Mucosa of rectum (tissue), 2 donors: ENCODE measurements around the gene OR10P1.
"Not testable (repeated sequence)": the region's sequence is repeated elsewhere in the genome, so short reads cannot be mapped to it uniquely, and the experiment has no call there.

Experiments
- H3K27ac ChIP-seq, 2 donors: one replicate each; pipeline ENCODE4 v1.7.0; 2013; ENCODE audit warnings: inconsistent platforms in 2 of 2, low read depth in 2 of 2, low read length in 2 of 2
- H3K27me3 ChIP-seq, 2 donors: one replicate each; pipeline ENCODE4 v1.7.0; 2013; ENCODE audit warnings: low read length in 2 of 2; ENCODE audit not compliant: control insufficient read depth in 2 of 2, insufficient read depth in 2 of 2
- H3K36me3 ChIP-seq, 2 donors: one replicate each; pipeline ENCODE4 v1.7.0; 2013; ENCODE audit warnings: low read length in 2 of 2; ENCODE audit not compliant: control insufficient read depth in 2 of 2, insufficient read depth in 2 of 2
- H3K4me1 ChIP-seq, 2 donors: one replicate each; pipeline ENCODE4 v1.7.0; 2013; ENCODE audit warnings: low read length in 2 of 2, mild to moderate bottlenecking in 1 of 2; ENCODE audit not compliant: control insufficient read depth in 2 of 2, insufficient read depth in 2 of 2
- H3K4me3 ChIP-seq, 2 donors: one replicate each; pipeline ENCODE4 v1.7.0; 2013; ENCODE audit warnings: low read length in 2 of 2
- H3K9ac ChIP-seq, 2 donors: one replicate each; pipeline ENCODE4 v1.7.0; 2013; ENCODE audit warnings: low read length in 2 of 2, low read depth in 1 of 2, mild to moderate bottlenecking in 1 of 2
- H3K9me3 ChIP-seq, 2 donors: one replicate each; pipeline ENCODE4 v1.7.0; 2013; ENCODE audit warnings: low read length in 2 of 2; ENCODE audit not compliant: control insufficient read depth in 2 of 2
- donor health status: healthy.
- donor health status: Normal muscosa, but diverticular disease.

Gene OR10P1, protein sequence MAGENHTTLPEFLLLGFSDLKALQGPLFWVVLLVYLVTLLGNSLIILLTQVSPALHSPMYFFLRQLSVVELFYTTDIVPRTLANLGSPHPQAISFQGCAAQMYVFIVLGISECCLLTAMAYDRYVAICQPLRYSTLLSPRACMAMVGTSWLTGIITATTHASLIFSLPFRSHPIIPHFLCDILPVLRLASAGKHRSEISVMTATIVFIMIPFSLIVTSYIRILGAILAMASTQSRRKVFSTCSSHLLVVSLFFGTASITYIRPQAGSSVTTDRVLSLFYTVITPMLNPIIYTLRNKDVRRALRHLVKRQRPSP

DNA sequence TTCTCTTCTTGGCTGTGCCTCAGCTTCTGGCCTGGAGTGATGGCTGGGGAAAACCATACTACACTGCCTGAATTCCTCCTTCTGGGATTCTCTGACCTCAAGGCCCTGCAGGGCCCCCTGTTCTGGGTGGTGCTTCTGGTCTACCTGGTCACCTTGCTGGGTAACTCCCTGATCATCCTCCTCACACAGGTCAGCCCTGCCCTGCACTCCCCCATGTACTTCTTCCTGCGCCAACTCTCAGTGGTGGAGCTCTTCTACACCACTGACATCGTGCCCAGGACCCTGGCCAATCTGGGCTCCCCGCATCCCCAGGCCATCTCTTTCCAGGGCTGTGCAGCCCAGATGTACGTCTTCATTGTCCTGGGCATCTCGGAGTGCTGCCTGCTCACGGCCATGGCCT, at the start of gene OR10P1:
Gene OR10P1 (plus strand): TSS at position 40 of the 400 bp plus-strand sequence. CDS start 0 bp downstream, at position 40.
- no peak within 1 kb of the TSS for H3K27ac ChIP-seq
- no peak within 1 kb of the TSS for H3K9ac ChIP-seq
- no peaks in the 10 kb centered on the region for H3K9me3 ChIP-seq
- H3K4me1 ChIP-seq = no peaks in the 10 kb centered on the region
- no peaks in the 10 kb centered on the region for H3K36me3 ChIP-seq
- peaks cover 0 to 4% of the 10 kb centered on the region in 2 donors for H3K27me3 ChIP-seq
- no peak within 1 kb of the TSS for H3K4me3 ChIP-seq

DNA sequence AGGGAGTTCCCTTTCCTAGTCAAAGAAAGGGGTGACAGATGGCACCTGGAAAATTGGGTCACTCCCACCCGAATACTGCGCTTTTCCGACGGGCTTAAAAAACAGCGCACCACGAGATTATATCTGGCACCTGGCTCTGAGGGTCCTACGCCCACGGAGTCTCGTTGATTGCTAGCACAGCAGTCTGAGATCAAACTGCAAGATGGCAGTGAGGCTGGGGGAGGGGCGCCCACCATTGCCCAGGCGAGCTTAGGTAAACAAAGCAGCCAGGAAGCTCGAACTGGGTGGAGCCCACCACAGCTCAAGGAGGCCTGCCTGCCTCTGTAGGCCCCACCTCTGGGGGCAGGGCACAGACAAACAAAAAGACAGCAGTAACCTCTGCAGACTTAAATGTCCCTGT, 46.5 kb upstream of the OR10P1 start:
- not testable (repeated sequence) for H3K27ac ChIP-seq, H3K27me3 ChIP-seq, H3K36me3 ChIP-seq, H3K4me1 ChIP-seq, H3K9me3 ChIP-seq, H3K4me3 ChIP-seq, H3K9ac ChIP-seq

DNA sequence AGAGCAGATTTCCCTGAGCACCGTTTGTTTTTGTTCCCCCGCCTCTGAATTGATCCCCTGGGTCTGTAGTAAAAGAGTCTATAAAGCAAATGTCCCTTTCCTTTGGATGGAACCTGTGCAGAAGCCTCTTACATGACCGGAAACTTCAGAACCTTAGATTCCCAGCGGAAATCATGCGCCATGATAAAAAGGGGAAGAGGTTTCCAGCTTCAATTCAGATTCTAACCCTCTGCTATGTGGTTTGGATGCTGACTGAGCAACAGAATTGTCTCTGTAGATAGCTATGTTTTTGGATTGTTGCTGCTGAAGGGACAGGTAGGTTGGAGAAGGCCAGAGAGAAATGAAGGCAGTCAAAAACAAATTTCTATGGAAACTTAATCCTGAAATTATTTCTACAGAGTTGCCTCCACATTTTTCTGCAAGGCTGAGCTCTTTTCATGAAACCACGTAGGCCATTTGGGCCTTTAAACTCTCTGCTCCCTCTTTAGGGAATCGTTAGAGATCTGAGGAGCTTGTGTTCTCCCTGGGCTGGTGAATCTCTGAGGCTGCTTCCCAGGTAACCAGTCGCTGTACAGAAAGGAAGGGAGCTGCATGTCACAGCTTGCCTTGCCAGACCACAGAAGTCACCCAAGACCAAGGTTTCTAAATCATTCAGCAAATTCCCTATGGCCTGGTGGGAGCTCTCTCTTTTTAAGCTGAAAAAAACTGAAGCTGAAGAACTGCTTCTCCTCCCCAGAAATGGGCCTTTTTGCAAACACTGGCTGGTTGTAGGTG, 28.7 kb upstream of the OR10P1 start:
- H3K27me3 ChIP-seq = no peaks in the 10 kb centered on the region
- H3K27ac ChIP-seq = no peak overlapping the region

DNA sequence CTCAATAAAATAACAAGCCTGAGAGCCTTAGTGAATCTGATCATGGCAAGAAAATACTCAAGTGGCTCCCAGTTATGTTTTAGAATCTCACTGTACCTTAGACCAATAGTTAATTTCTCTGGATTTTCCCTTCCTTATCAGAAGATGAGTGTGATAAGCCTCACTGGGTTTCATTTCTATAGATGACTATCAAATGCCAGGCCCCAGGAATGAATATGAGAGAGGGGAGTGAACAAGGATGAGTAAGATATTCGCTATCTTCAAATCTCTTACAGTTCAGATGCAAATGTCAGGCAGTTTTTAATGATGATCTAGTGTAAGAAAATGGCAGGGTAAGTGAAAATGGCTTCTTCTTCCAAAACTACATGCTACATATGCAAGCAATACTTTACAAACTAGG, 26.1 kb upstream of the OR10P1 start:
- Histone ChIP-seq H3K27me3 (no peaks in the 10 kb centered on the region), H3K9ac (no peak overlapping the region), H3K9me3 (peaks cover 0 to 3% of the 10 kb centered on the region in 2 donors), H3K4me3 (no peak overlapping the region), H3K36me3 (no peaks in the 10 kb centered on the region), H3K4me1 (no peaks in the 10 kb centered on the region), H3K27ac (no peak overlapping the region)

More for the DNA sequence above, 28.7 kb upstream of the OR10P1 start:
- H3K9me3 ChIP-seq = no peaks in the 10 kb centered on the region
- H3K4me1 ChIP-seq = no peaks in the 10 kb centered on the region
- H3K4me3 ChIP-seq = no peak overlapping the region
- no peak overlapping the region for H3K9ac ChIP-seq
- no peaks in the 10 kb centered on the region for H3K36me3 ChIP-seq

DNA sequence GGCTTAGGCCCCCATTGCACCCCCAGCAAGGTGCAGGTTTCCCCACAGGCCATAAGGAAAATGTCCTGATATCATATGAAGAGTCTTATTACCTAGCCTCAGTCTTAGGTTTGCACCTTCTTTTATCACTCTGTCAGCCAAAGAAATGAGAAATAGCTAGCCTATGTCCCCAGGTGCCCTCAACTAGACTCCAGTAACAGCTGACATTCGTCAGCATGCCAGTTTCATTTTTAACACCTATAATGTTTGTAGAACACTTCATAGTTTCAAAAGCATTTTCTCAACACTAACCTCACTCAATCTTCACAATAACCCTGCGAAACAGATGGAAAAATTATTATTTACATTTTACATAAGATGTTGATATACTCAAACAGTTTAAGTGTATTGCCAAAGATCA, 24.0 kb upstream of the OR10P1 start:
- Histone ChIP-seq H3K27me3 (no peaks in the 10 kb centered on the region), H3K4me1 (no peaks in the 10 kb centered on the region), H3K9me3 (peaks cover 0 to 3% of the 10 kb centered on the region in 2 donors), H3K9ac (no peak overlapping the region), H3K27ac (no peak overlapping the region), H3K36me3 (no peaks in the 10 kb centered on the region), H3K4me3 (no peak overlapping the region)

DNA sequence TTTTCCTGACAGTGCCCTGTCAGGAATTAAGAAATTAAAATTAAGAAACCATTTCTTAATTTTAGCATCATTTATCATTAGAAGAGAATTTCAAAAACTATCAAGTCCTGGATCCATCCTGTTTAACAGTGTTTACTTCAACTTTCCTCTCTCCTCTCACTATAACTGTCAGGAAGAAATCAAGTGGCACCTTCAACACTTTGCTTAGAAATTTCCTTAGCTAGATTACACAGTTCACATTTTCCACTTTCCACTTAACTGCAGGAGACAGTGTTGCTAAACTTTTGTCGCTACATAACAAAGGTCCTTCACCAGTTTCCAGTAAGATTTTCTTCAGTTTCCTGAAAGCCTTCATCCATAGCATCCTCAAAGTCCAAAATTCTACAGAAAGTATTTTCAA, 21.9 kb upstream of the OR10P1 start:
- H3K4me1 ChIP-seq = no peaks in the 10 kb centered on the region
- H3K36me3 ChIP-seq = no peaks in the 10 kb centered on the region
- H3K4me3 ChIP-seq = no peak overlapping the region
- H3K9me3 ChIP-seq = peaks cover 0 to 3% of the 10 kb centered on the region in 2 donors
- H3K9ac ChIP-seq = no peak overlapping the region
- no peaks in the 10 kb centered on the region for H3K27me3 ChIP-seq
- no peak overlapping the region for H3K27ac ChIP-seq

DNA sequence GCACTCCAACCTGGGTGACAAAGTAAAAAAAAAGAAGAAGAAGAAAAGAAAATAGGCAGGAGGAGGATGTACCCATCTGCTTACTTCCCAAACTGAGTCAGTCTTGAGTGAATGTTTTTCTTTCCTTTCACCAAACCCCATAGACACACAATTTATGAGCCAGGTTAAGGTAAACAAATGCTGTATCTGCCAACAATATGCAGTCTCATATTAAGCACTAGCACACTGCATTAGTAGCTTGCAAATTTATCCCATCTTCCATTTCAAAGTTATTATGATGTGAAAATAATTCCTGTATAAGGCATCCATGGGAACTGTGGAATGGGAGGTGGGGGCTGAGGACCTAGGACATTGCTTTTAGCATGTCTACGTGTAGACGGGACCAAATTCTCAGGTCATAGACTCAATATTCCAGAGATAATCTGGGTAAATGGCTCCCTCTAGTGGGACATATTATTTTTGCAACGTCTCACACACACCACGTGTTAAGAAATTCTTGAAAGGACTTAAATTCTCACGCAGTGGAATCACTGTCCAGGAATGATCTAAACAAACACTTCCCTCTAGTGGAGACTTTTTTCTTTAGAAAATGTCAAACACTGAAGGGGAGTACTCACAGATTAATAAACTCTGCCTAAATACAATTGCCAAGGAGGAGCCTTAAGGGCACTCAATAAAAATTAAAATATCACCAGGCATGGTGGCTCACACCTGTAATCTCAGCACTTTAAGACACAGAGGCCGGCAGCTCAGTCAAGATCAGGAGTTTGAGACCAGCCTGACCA, 17.1 kb upstream of the OR10P1 start:
- Histone ChIP-seq H3K9ac (no peak overlapping the region), H3K4me1 (no peaks in the 10 kb centered on the region), H3K4me3 (no peak overlapping the region), H3K9me3 (peaks cover 0 to 3% of the 10 kb centered on the region in 2 donors), H3K36me3 (no peaks in the 10 kb centered on the region), H3K27ac (no peak overlapping the region), H3K27me3 (no peaks in the 10 kb centered on the region)

DNA sequence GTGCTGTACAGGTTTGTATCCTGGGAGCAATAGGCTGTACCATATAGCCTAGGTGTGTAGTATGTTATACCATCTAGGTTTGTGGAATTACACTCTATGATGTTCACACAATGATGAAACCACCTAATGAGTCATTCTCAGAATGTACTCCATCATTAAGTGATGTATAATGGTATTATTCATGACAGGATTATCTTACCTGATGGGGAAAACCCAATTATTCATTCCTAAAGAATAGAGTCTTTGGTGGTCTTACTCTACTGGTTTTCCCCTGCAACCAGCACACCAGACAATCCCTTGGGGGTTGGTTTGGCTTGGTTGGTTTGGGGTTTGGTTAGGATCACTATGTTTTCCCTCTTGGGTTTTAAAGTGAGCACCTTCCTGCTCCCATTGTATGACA, 12.6 kb upstream of the OR10P1 start:
- Histone ChIP-seq H3K9ac (no peak overlapping the region), H3K4me1 (no peaks in the 10 kb centered on the region), H3K9me3 (no peaks in the 10 kb centered on the region), H3K27me3 (peaks cover 0 to 2% of the 10 kb centered on the region in 2 donors), H3K27ac (no peak overlapping the region), H3K36me3 (no peaks in the 10 kb centered on the region), H3K4me3 (no peak overlapping the region)

DNA sequence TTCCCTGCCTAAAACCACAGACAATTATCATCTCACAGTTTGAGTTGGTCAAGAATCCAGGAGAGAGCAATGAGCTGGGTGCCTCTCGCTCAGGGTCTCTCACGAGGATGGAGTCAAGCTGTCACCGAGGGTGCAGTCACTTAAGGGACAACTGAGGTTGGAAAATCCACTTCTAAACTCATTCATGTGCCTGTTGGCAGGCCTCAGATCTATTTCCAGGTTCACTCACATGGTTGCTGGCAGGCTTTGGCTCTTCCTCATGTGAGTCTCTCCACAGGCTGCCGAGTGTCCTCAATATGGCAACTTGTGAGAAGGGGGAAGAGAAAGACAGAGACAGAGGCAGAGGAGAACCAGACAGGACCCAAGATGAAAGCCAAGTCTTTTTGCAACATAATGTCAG, 10.5 kb upstream of the OR10P1 start:
- H3K9me3 ChIP-seq = no peaks in the 10 kb centered on the region

More for the DNA sequence above, 10.5 kb upstream of the OR10P1 start:
- Histone ChIP-seq H3K9ac (no peak overlapping the region), H3K27me3 (peaks cover 0 to 2% of the 10 kb centered on the region in 2 donors), H3K4me1 (no peaks in the 10 kb centered on the region), H3K36me3 (no peaks in the 10 kb centered on the region), H3K27ac (no peak overlapping the region), H3K4me3 (no peak overlapping the region)
